Measurements from ENCODE around the gene TAF1B.
"Not testable (repeated sequence)": the region's sequence is repeated elsewhere in the genome, so short reads cannot be mapped to it uniquely, and the experiment has no call there.

TAF1B gene

DNA sequence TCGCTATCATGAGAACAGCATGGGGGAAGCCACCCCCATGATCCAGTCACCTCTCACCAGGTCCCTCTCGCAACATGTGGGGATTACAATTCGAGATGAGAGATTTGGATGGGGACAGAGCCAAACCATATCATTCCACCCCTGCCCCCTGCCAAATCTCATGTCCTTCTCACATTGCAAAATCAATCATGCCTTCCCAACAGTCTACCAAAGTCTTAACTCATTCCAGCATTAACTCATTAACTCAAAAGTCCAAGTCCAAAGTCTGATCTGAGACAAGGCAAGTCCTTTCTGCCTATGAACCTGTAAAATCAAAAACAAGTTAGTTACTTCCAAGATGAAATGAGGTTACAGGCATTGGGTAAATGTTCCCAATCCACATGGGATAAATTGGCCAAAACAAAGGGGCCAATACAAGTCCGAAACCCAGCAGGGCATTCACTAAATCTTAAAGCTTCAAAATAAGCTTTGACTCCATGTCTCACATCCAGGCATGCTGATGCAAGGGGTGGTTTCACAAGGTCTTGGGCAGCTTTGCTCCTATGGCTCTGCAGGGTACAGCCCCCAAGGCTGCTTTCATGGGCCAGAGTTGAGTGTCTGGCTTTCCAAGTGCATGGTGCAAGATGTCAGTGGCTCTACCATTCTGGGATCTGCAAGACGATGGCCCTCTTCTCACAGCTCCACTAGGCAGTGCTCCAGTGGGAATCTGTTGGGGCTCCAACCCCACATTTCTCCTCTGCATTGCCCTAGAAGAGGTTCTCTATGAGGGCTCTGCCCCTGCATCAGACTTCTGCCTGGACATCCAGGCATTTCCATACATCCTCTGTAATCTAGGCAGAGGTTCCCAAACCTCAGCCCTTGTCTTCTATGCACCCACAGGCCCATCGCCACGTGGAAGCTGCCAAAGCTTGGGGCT, 14.8 kb downstream of the TAF1B start:
- H3K4me3 ChIP-seq (replicated peaks; ENCODE audit: low read depth, low read length) = no peak overlapping the region
- no peak for DNase-seq (ENCODE audit: low read depth)
- TF ChIP-seq, protein P1, sequence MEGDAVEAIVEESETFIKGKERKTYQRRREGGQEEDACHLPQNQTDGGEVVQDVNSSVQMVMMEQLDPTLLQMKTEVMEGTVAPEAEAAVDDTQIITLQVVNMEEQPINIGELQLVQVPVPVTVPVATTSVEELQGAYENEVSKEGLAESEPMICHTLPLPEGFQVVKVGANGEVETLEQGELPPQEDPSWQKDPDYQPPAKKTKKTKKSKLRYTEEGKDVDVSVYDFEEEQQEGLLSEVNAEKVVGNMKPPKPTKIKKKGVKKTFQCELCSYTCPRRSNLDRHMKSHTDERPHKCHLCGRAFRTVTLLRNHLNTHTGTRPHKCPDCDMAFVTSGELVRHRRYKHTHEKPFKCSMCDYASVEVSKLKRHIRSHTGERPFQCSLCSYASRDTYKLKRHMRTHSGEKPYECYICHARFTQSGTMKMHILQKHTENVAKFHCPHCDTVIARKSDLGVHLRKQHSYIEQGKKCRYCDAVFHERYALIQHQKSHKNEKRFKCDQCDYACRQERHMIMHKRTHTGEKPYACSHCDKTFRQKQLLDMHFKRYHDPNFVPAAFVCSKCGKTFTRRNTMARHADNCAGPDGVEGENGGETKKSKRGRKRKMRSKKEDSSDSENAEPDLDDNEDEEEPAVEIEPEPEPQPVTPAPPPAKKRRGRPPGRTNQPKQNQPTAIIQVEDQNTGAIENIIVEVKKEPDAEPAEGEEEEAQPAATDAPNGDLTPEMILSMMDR (IDR thresholded peaks at IDR 0.05; ENCODE audit: low read length, missing control alignments) = no peak

DNA sequence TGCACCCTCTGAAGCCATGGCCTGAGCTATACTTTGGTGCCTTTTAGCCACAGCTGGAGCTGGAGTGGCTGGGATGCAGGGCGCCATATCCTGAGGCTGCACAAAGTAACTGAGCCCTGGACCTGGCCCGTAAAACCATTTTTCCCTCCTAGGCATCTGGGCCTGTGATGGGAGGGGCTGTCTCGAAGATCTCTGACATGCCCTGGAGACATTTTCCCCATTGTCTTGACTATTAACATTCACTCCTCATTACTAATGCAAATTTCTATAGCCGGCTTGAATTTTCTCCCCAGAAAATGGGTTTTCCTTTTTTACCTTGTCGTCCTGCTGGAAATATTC, 15.4 kb downstream of the TAF1B start:
- no peak overlapping the region for H3K4me3 ChIP-seq (replicated peaks; ENCODE audit: low read depth, low read length)
- DNase-seq (ENCODE audit: low read depth) = no peak
- TF ChIP-seq, protein P1 (IDR thresholded peaks at IDR 0.05; ENCODE audit: low read length, missing control alignments) = no peak

DNA sequence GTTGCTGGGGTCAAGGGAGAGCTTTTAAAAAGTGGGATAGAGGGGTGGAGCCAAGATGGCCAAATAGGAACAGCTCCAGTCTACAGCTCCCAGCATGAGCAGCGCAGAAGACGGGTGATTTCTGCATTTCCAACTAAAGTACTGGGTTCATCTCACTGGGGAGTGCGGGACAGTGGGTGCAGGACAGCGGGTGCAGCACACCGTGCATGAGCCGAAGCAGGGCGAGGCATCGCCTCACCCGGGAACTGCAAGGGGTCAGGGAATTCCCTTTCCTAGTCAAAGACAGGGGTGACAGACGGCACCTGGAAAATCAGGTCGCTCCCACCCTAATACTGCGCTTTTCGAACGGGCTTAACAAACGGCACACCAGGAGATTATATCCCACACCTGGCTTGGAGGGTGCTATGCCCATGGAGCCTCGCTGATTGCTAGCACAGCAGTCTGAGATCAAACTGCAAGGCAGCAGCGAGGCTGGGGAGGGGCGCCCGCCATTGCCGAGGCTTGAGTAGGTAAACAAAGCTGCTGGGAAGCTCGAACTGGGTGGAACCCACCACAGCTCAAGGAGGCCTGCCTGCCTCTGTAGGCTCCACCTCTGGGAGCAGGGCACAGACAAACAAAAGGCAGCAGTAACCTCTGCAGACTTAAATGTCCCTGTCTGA, 17.8 kb downstream of the TAF1B start:
- not testable (repeated sequence) for H3K4me3 ChIP-seq (replicated peaks; ENCODE audit: low read depth, low read length); DNase-seq (ENCODE audit: low read depth)

DNA sequence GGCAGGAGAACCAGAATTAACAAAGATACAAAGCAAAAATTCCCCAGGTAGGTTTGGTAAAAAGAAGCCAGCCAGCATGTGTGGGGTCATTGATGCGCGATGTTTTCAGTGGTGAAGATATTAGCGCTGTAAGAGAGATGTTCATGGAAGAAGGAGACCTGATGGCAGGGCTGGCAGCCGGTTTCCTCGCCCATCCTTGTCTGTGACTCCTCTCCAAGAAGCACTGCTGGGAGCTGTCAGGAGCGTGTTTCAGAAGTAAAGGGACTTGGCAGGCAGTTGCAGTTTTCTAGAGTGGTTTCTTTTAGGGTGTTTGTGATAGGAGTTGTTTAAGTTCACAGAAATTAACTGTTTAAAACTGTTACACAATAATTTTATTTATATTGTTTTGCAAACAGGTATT, 24.6 kb downstream of the TAF1B start:
- DNase-seq (ENCODE audit: low read depth) = no peak
- TF ChIP-seq, protein P1 (IDR thresholded peaks at IDR 0.05; ENCODE audit: low read length, missing control alignments) = no peak
- H3K4me3 ChIP-seq (replicated peaks; ENCODE audit: low read depth, low read length) = no peak overlapping the region

DNA sequence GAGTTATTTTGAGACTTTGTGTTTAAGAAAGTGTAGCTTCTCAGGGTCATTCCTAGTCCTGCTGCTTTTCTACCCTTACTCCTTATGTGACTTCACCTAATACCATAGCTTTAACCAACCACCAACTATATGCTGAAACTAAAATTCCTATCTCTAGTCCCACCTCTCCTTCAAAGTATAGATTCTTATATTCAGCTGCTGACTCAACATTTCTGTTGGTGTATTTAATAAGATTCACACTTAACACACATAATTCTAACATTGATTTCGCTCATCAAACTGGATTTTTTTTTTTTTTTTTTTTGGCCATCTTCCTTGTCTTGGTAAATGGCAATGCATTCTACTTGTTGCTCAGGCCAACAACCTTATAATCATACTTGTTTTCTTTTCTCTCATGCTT, 30.1 kb downstream of the TAF1B start:
- TF ChIP-seq, protein P1 (IDR thresholded peaks at IDR 0.05; ENCODE audit: low read length, missing control alignments) = no peak
- no peak for DNase-seq (ENCODE audit: low read depth)

GRCh38 chr2:9877026-9877425, 33.8 kb downstream of the TAF1B start:
- TF ChIP-seq, protein P1 (IDR thresholded peaks at IDR 0.05; ENCODE audit: low read length, missing control alignments) = no peak
- no peak for DNase-seq (ENCODE audit: low read depth)

More for the DNA sequence above, 30.1 kb downstream of the TAF1B start:
- H3K4me3 ChIP-seq (replicated peaks; ENCODE audit: low read depth, low read length) = no peak overlapping the region

GRCh38 chr2:9877726-9878125, 34.5 kb downstream of the TAF1B start:
- DNase-seq (ENCODE audit: low read depth) = no peak
- TF ChIP-seq, protein P1 (IDR thresholded peaks at IDR 0.05; ENCODE audit: low read length, missing control alignments) = no peak

More at GRCh38 chr2:9877026-9877425, 33.8 kb downstream of the TAF1B start:
- H3K4me3 ChIP-seq (replicated peaks; ENCODE audit: low read depth, low read length) = no peak overlapping the region

More at GRCh38 chr2:9877726-9878125, 34.5 kb downstream of the TAF1B start:
- H3K4me3 ChIP-seq (replicated peaks; ENCODE audit: low read depth, low read length) = no peak overlapping the region
